ENCODE measurements around the gene DEAF1. TPM values are rescaled to one million over a fixed set of nuclear protein-coding genes. Genes with fewer than 3 reads are reported as not detected.

The DEAF1 gene
- total RNA-seq, 6 experiments from 2014 or later, result 11.3 to 17.9 (median 14.0) TPM

GRCh38 chr11:605286-606129 is 89.5 kb downstream of the DEAF1 start:
- TF ChIP-seq, protein P1, sequence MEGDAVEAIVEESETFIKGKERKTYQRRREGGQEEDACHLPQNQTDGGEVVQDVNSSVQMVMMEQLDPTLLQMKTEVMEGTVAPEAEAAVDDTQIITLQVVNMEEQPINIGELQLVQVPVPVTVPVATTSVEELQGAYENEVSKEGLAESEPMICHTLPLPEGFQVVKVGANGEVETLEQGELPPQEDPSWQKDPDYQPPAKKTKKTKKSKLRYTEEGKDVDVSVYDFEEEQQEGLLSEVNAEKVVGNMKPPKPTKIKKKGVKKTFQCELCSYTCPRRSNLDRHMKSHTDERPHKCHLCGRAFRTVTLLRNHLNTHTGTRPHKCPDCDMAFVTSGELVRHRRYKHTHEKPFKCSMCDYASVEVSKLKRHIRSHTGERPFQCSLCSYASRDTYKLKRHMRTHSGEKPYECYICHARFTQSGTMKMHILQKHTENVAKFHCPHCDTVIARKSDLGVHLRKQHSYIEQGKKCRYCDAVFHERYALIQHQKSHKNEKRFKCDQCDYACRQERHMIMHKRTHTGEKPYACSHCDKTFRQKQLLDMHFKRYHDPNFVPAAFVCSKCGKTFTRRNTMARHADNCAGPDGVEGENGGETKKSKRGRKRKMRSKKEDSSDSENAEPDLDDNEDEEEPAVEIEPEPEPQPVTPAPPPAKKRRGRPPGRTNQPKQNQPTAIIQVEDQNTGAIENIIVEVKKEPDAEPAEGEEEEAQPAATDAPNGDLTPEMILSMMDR (IDR thresholded peaks at IDR 0.05), result no peak
- TF ChIP-seq POLR2A (IDR thresholded peaks at IDR 0.05), result no peak
- DNase-seq (peak in 1 of 3 donors; percentile 58), ATAC-seq (peak in 2 of 4 donors; percentile 1 to 2)
- WGBS (ENCODE audit: insufficient coverage, low coverage, low lambda C conversion rate, missing lambda C conversion rate), result 46% methylated on average over 2 of the region's 33 CpGs
- intact Hi-C loops (cut with DNase I), result no loop called here
- Histone ChIP-seq H3K4me3 (no peak overlapping the region), H3K27ac (peak overlapping the region in 1 of 3 donors; percentile 55), H3K27me3 (no peaks in the 10 kb centered on the region), H3K9me3 (no peaks in the 10 kb centered on the region), H3K36me3 (peaks cover 1 to 91% (median 52%) of the 10 kb centered on the region in 4 donors), H3K4me1 (peaks cover 0 to 29% (median 15%) of the 10 kb centered on the region in 4 donors)

GRCh38 chr11:603154-603553 is 91.9 kb downstream of the DEAF1 start:
- no peak for DNase-seq

DNA sequence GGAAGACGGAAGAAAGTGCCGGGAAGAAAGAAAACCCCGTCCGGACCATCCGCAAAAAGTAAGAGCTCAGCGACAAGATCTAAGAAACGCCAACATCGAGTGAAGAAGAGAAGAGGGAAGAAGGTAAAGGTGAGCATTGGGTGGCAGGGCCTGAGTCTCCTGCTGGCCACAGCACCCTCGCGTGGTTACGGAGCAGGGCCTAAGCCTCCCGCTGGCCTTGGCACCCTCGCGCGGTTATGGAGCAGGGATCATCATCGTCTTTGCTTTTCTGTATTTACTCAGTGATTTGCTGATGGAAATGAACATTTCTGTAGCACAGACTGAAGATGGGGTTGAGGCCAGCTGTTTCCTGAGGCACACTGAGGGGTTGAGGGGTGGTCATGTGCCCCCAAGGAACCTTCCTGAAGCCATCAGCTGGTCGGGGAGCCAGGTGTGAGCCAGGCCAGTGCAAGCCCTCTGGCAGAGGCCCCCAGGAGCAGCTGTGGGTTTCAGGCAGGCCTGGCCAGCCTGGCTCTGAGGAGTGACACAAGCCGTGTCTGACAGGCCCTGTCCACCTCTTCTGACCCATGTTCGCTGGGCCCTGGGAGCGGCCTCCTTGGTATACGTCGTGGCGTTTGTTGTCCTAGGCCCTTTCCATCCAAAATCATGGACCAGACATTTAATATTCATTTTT is 93.3 kb downstream of the DEAF1 start:
- no peak for TF ChIP-seq POLR2A (IDR thresholded peaks at IDR 0.05)
- TF ChIP-seq, protein P1 (IDR thresholded peaks at IDR 0.05), result no peak
- WGBS (ENCODE audit: insufficient coverage, low coverage, low lambda C conversion rate, missing lambda C conversion rate), result 94% methylated on average over 10 of the region's 23 CpGs
- Histone ChIP-seq H3K4me3 (no peak overlapping the region), H3K27me3 (no peaks in the 10 kb centered on the region), H3K4me1 (peaks cover 0 to 17% (median 5%) of the 10 kb centered on the region in 4 donors), H3K9me3 (no peaks in the 10 kb centered on the region), H3K36me3 (peaks cover 0 to 90% (median 50%) of the 10 kb centered on the region in 4 donors), H3K27ac (no peak overlapping the region)
- DNase-seq, result no peak
- intact Hi-C loops (cut with DNase I), result no loop called here
- ATAC-seq, result no peak

More at GRCh38 chr11:603154-603553, 91.9 kb downstream of the DEAF1 start:
- Histone ChIP-seq H3K27me3 (no peaks in the 10 kb centered on the region), H3K4me1 (peaks cover 0 to 24% (median 12%) of the 10 kb centered on the region in 4 donors), H3K36me3 (peaks cover 0 to 90% (median 53%) of the 10 kb centered on the region in 4 donors), H3K4me3 (no peak overlapping the region), H3K27ac (no peak overlapping the region), H3K9me3 (no peaks in the 10 kb centered on the region)
- no peak for TF ChIP-seq POLR2A (IDR thresholded peaks at IDR 0.05)
- TF ChIP-seq, protein P1 (IDR thresholded peaks at IDR 0.05), result no peak
- intact Hi-C loops (cut with DNase I), result no loop called here
- WGBS (ENCODE audit: insufficient coverage, low coverage, low lambda C conversion rate, missing lambda C conversion rate), result 67% methylated on average over 11 of the region's 13 CpGs
- peak in 3 of 4 donors; percentile 4 to 48 (median 10) for ATAC-seq

- Histone ChIP-seq H3K27ac (no peak overlapping the region), H3K4me3 (no peak overlapping the region), H3K4me1 (peaks cover 0 to 5% (median 2%) of the 10 kb centered on the region in 4 donors), H3K9me3 (no peaks in the 10 kb centered on the region), H3K27me3 (no peaks in the 10 kb centered on the region), H3K36me3 (peaks cover 0 to 89% (median 39%) of the 10 kb centered on the region in 4 donors)
- peak in 1 of 4 donors; percentile 3 for ATAC-seq
- TF ChIP-seq POLR2A (IDR thresholded peaks at IDR 0.05), result no peak
- TF ChIP-seq, protein P1 (IDR thresholded peaks at IDR 0.05), result no peak
- intact Hi-C loops (cut with DNase I), result no loop called here
- WGBS (ENCODE audit: insufficient coverage, low coverage, low lambda C conversion rate, missing lambda C conversion rate), result 88% methylated on average over 6 of the region's 30 CpGs
- DNase-seq, result no peak
Measured at GRCh38 chr11:598005-598680, 96.9 kb downstream of the DEAF1 start.

All from right lobe of liver (tissue), 6 donors.